GM18868 (cell line): ENCODE measurements around the gene RNF128.
"Not testable (repeated sequence)": the region's sequence is repeated elsewhere in the genome, so short reads cannot be mapped to it uniquely, and the experiment has no call there.

Experiments
- ATAC-seq: cut with Tn5 transposase; IDR thresholded peaks from one replicate; pipeline ENCODE4 v1.9.1; 2021; ENCODE audit warnings: mild to moderate bottlenecking, moderate library complexity; ENCODE audit not compliant: unreplicated experiment

RNF128 gene

GRCh38 chrX:106742805-106743204 lies 16.3 kb downstream of the RNF128 start:
- no peak for ATAC-seq

DNA sequence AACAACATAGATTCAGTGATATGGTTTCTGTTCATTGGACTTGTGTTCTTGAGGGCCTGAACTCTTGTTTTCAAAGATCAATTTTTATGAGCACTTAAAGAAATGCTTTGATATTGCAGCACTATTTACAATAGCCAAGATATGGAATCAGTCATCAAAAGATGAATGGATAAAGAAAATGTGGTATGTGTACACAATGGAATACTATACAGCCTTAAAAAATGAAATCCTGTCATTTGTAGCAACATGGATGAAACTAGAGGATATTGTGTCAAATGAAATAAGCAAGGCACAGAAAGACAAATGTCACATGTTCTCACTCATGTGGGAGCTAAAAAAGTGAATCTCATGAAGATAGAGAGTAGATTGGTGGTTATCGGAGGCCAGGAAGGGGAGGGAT lies 21.9 kb downstream of the RNF128 start:
- no peak for ATAC-seq

GRCh38 chrX:106751407-106751806 lies 24.9 kb downstream of the RNF128 start:
- ATAC-seq, result no peak

DNA sequence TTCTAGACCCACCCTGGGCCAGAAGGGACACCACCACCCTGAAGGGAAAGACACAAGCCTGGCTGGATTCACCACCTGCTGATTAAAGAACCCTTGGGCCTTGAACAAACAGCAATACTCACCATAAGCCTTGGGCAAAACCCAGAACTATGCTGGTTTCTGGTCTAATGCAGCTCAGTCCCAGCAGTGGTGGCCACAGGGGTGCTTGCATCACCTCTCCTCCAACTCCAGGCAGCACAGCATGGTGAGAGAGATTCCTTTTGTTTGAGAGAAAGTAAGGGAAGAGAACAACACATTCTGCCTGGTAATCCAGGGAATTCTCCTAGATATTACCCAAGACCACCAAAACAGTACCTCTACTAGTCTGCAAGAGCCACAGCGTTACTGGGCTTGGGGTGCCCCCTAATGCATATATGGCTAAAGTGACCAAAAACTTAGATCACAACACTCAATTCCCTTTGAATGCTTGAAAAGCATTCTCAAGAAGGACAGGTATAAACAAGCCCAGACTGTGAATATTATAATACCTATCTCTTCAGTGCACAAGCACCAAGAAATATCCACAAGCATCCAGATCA lies 25.7 kb downstream of the RNF128 start:
- ATAC-seq, result no peak

- not testable (repeated sequence) for ATAC-seq
These were observed 42.8 kb downstream of the RNF128 start for GRCh38 chrX:106769288-106769687.

DNA sequence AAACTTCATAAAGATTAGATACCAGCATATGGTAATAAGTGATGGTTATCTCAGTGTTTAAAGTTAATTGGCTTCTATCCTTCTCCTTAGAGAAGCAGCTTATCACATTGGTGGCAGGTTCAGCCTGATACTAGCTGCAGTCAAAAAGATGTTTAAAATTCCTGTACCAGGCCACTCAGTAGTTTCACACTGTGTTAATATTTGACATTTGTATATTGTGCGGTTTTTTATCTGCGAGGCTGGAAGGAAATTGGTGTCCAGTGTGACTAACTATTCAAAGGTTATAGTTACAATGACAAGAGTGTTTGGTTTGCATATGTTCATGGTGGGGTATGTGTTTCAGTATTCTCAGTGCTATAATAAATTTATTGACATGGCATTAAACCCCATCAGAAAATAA lies 48.5 kb downstream of the RNF128 start:
- ATAC-seq, result no peak

DNA sequence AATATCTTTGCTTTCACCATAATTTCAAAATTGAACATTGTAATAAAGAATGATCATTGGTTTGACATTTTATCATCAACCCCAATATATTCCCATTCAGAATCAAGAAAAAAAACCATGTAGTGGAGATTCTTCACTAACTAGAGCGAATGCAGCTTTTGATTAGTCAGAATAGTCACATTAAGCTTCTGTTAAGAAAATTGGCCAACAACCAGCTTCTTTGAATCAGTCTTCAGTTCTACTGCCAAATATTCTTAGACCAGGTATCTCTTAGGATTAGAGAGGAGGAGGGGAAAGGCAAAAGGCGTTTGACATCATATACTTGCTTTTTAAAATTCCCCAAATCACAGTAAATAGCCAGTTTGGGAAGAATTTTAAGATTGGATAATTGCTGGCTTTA lies 53.8 kb downstream of the RNF128 start:
- ATAC-seq, result no peak

- ATAC-seq, result no peak
These were observed 54.3 kb downstream of the RNF128 start for GRCh38 chrX:106780664-106781377.

- no peak for ATAC-seq
These were observed 57.2 kb downstream of the RNF128 start for GRCh38 chrX:106783716-106784115.

DNA sequence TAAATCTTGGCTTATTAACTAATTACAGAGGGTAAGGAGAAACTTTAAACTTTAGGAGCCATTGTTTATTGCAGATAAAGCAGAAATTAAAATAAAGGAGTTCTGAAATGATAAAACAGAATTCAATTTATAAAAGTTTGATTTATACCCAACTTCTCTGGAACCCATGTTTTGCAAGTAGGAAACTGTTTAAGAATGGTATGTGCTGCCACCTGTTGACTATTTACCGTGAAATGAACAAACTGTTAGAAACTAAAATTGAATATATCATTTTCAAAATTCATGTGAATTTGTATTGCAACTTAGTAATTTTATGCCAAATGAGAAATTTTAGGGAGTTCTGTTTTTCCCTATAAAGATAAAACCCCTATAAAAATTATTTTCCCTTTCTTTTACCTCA lies 65.0 kb downstream of the RNF128 start:
- no peak for ATAC-seq

DNA sequence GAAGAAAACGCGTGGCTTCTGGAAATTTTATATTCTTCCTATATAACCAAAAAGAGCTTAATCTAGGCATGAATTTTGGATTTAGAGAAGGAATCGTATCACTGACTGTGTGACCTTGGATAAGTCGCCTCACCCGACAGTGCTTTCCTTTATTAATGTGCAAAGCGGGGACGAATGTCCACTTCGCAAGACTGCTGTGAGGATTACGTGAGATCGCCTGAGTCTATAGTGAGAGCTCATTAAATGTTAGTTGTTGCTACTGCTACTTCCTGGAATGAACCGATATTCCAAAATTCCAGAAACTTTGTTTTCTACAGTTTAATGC lies 75.5 kb downstream of the RNF128 start:
- peak; percentile 27 for ATAC-seq

DNA sequence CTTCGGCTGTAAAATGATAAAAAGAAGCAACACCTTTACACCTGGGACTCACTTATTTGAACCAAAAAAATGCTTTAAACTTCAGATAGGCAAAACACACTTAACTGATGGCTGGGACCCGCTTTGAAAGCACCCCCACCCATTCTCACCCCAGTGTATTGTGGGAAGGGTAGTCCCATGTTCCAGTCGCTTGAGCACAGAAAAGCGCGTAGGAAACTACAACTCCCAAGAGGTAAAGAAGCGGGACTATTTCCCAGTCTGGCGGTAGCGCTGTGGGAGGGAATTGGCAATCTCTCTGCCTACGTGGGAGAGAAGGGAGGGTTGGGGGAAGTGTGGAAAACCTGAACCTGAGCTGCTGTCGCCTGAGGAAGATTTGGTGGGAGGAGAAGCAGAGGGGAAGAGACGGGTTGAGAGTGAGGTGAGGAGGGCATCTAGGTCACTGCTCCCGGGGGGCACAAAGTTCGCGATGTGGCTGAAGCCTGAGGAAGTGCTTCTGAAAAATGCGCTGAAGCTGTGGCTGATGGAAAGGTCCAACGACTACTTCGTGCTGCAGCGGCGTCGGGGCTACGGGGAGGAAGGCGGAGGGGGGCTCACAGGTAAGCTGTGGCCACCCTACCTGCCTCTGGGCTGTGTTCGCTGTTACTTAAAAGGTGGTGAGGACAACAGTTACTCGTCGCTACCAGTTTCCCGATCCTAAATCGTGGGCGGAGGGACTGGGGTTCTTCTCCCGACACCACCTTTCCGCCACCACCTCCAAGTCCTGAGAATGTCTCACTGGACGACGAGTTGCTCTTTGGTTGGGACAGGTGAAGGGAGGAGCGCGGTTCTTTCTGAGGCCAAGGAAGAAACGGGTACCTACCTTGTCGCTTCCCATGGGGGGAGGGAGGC lies 76.1 kb downstream of the RNF128 start, which contains the start of gene TBC1D8B:
TBC1D8B (plus strand) TSS at position 286 of the 888 bp plus-strand sequence; CDS start at position 467, 181 bp downstream.
- peak; percentile 99 for ATAC-seq

DNA sequence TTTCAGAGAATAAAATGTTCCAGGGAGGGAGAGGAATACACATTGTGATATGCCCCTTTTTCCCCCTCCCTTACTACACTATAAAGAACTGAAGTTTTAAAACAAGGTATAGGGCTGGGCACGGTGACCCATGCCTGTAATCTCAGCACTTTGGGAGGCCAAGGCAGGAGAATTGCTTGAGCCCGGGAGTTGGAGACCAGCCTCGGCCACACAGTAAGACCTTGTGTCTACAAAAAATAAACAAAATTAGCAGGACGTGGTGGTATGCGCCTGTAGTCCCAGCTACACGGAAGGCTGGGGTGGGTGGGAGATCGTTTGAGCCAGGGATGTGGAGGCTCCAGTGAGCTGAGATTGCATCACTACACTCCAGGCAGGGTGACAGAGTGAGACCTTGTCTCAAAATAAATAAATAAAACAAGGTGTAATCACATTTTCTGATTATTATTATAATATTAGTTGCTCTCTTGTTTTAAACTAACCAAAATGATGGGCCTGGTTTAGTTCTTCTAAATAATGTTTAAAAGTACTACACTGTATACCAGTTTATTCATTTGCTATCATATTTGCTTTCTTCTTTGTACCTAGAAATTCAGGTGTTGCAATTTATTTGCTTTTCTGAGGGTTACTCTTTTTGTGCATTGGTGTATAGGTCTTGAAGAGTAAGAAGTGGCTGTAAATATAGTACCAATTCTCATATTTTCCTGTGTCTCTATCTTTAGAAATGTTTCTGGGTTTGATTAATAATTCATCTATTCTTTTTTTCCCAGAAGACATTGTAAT lies 84.8 kb downstream of the RNF128 start:
- ATAC-seq, result no peak

GRCh38 chrX:106812930-106813329 lies 86.4 kb downstream of the RNF128 start:
- not testable (repeated sequence) for ATAC-seq

DNA sequence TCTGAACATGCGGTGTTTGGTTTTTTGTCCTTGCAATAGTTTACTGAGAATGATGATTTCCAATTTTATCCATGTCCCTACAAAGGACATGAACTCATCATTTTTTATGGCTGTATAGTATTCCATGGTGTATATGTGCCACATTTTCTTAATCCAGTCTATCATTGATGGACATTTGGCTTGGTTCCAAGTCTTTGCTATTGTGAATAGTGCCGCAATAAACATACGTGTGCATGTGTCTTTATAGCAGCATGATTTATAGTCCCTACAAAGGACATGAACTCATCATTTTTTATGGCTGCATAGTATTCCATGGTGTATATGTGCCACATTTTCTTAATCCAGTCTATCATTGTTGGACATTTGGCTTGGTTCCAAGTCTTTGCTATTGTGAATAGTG lies 87.6 kb downstream of the RNF128 start:
- not testable (repeated sequence) for ATAC-seq
